Kidney epithelial cell (primary cell): Measurements from ENCODE around the gene ADGRG1. TPM values are rescaled to one million over a fixed set of nuclear protein-coding genes. Genes with fewer than 3 reads are reported as not detected.

Experiments used
- DNase-seq: peaks from one replicate; pipeline ENCODE4 v3.0.0-alpha.2; 2010; ENCODE audit warnings: low read depth
- H3K27me3 ChIP-seq: 2 replicates; pipeline ENCODE4 v1.6.0; 2011; ENCODE audit warnings: low read length; ENCODE audit not compliant: control insufficient read depth, insufficient read depth
- H3K36me3 ChIP-seq: 2 replicates; pipeline ENCODE4 v1.5.1; 2011; ENCODE audit warnings: low read length; ENCODE audit not compliant: control insufficient read depth, insufficient read depth
- H3K4me3 ChIP-seq: 2 replicates; pipeline ENCODE4 v1.5.1; 2011; ENCODE audit warnings: low read depth, mild to moderate bottlenecking, control low read depth, low read length
- CTCF ChIP-seq: IDR thresholded peaks from 2 replicates; pipeline ENCODE4 v1.5.1; 2011; ENCODE audit warnings: mild to moderate bottlenecking, moderate library complexity, low read length, control low read depth, inconsistent platforms; ENCODE audit not compliant: insufficient read depth, poor library complexity, severe bottlenecking
- total RNA-seq: library from RNA; depleted of rRNA; stranded (reverse); fragments of >200 nt; gene quantifications from 2 replicates; pipeline ENCODE4 v1.2.3, GENCODE V29; 2015

The ADGRG1 gene
- total RNA-seq, 1 donor from 2014 or later: 150 TPM

GRCh38 chr16:57607676-57608461, 20.6 kb upstream of the ADGRG1 start:
- H3K4me3 ChIP-seq: no peak overlapping the region
- DNase-seq: no peak
- H3K36me3 ChIP-seq: no peaks in the 10 kb centered on the region
- H3K27me3 ChIP-seq: peaks cover 3% of the 10 kb centered on the region
- TF ChIP-seq CTCF: no peak

- TF ChIP-seq CTCF: no peak
Measured at GRCh38 chr16:57608462-57609113, 19.8 kb upstream of the ADGRG1 start.

DNA sequence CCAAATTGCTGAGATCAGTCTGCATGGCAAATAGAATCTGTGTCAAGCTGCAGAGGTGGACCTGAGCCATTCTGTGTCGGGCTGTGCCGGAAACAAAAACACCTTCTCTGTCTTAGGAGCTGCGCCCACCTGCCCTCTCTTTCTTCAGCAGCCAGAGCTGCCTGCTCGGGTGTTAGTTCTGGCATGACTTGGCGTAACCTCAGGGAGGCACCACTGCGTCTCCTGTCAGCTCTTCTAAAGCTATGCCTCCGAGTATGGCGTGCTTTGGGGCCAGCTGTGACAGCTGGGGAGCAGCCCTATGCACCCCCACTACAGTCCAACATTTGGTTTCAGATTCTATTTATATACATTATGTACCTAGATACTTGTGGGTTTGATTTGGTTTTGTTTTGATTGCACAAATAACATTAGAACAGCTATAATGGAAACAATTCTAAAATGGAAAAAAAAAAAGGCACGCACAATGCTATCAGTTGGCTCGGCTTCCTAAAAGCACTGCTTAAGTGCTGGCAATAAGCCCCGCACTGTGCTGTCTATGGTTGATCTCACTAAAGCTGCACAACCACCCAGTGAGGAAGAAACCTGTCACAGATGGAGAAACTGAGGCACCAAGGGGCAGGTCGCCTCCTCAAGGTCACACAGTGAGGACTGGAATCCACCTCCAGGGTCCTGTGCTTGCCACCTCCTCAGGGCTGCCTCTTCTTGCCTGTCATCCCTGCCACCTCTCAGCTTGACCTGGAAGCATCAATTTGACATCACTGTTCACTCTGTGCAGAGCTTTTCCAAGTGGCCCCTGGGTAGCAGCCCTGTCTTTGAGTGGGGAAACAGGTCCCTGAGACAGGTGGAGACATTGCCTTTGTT, 18.7 kb upstream of the ADGRG1 start:
- Histone ChIP-seq H3K4me3 (no peak overlapping the region), H3K36me3 (no peaks in the 10 kb centered on the region), H3K27me3 (peaks cover 3% of the 10 kb centered on the region)
- no peak for DNase-seq
- TF ChIP-seq CTCF: no peak

More at GRCh38 chr16:57608462-57609113, 19.8 kb upstream of the ADGRG1 start:
- DNase-seq: no peak
- H3K36me3 ChIP-seq: no peaks in the 10 kb centered on the region
- H3K27me3 ChIP-seq: peaks cover 3% of the 10 kb centered on the region
- H3K4me3 ChIP-seq: no peak overlapping the region

DNA sequence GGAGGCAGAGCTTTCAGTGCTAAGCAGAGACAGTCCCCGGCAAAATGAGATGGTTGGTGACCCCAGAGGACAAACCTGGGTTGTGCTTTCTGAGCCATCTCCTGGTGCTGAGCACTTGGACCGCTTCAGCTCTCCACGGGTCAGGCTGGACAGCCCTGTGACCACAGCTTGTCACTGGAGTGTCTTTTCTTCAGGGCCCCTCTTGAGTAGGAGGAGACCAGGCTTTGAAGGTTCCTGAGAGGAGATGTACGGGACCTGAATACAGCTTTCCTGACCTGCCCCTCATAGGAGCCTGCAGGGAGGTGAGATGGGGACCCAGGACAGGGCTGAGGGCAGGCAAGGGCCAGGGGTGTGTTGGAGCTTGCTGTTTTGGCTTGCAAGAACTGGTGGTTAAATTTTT, 17.8 kb upstream of the ADGRG1 start:
- no peak overlapping the region for H3K4me3 ChIP-seq
- peaks cover 3% of the 10 kb centered on the region for H3K27me3 ChIP-seq
- H3K36me3 ChIP-seq: no peaks in the 10 kb centered on the region
- DNase-seq: no peak
- no peak for TF ChIP-seq CTCF

- TF ChIP-seq CTCF: no peak
- Histone ChIP-seq H3K27me3 (peaks cover 3% of the 10 kb centered on the region), H3K36me3 (no peaks in the 10 kb centered on the region), H3K4me3 (no peak overlapping the region)
- no peak for DNase-seq
Measured at GRCh38 chr16:57611181-57611580, 17.2 kb upstream of the ADGRG1 start.
